Caco-2 (cell line): Measurements from ENCODE around the gene AMBRA1. TPM values are rescaled to one million over a fixed set of nuclear protein-coding genes. Genes with fewer than 3 reads are reported as not detected.
A peak's percentile ranks its signal among the peaks of the same experiment; 100 is the strongest.

Source experiments
- BruUV-seq: library from RNA; stranded (reverse); fragments of 400-500 nt; replicated peaks from 2 replicates; lab custom pipeline; 2021; lab: Mats Ljungman, UMichigan
- CTCF ChIA-PET: fragments of 300-600 bp; sonication (Branson Sonifier 250); formaldehyde crosslinking; loops from one replicate; lab custom pipeline; 2022; ENCODE audit warnings: antibody characterized with exemption; lab: Charles Lee
- POLR2A ChIA-PET: fragments of 300-600 bp; sonication (Branson Sonifier 250); formaldehyde crosslinking; loops from one replicate; lab custom pipeline; 2022; ENCODE audit warnings: antibody characterized with exemption; lab: Charles Lee
- DNase-seq, 2 experiments: peaks; one replicate each; pipeline versions ENCODE4 v3.0.0 to v3.0.0-alpha.2; 2020 to 2022
- H3K27me3 ChIP-seq: replicated peaks from 2 replicates; pipeline ENCODE4 v1.6.0; 2011; ENCODE audit warnings: low read length; ENCODE audit not compliant: control insufficient read depth, insufficient read depth
- H3K36me3 ChIP-seq: 2 replicates; pipeline ENCODE4 v1.5.1; 2011; ENCODE audit warnings: low read length; ENCODE audit not compliant: control insufficient read depth, insufficient read depth
- H3K4me1 ChIP-seq: fragments of 250-450 bp; sonication (Bioruptor Pico); 2 replicates; pipeline ENCODE4 v1.5.1; 2020; ENCODE audit warnings: mild to moderate bottlenecking
- H3K4me3 ChIP-seq: 2 replicates; pipeline ENCODE4 v1.5.1; 2011; ENCODE audit warnings: low read depth, mild to moderate bottlenecking, control low read depth, low read length
- H3K9me3 ChIP-seq: fragments of 250-450 bp; sonication (Bioruptor Pico); 2 replicates; pipeline ENCODE4 v1.5.1; 2020; ENCODE audit warnings: mild to moderate bottlenecking, moderate library complexity
- H3K27ac Mint-ChIP-seq: one replicate; pipeline ENCODE4 v1.8.0; 2022; ENCODE audit warnings: mixed read lengths; ENCODE audit not compliant: unreplicated experiment
- H3K27me3 Mint-ChIP-seq: one replicate; pipeline ENCODE4 v1.8.0; 2022; ENCODE audit warnings: mixed read lengths; ENCODE audit not compliant: insufficient read depth, unreplicated experiment
- H3K36me3 Mint-ChIP-seq: one replicate; pipeline ENCODE4 v1.8.0; 2022; ENCODE audit warnings: mild to moderate bottlenecking, mixed read lengths; ENCODE audit not compliant: insufficient read depth, unreplicated experiment
- H3K4me1 Mint-ChIP-seq: one replicate; pipeline ENCODE4 v1.8.0; 2022; ENCODE audit warnings: low read depth, mixed read lengths; ENCODE audit not compliant: unreplicated experiment
- H3K4me3 Mint-ChIP-seq: one replicate; pipeline ENCODE4 v1.8.0; 2022; ENCODE audit warnings: mild to moderate bottlenecking, moderate library complexity, mixed read lengths; ENCODE audit not compliant: unreplicated experiment
- H3K9me3 Mint-ChIP-seq: one replicate; pipeline ENCODE4 v1.8.0; 2022; ENCODE audit warnings: mixed read lengths; ENCODE audit not compliant: unreplicated experiment
- intact Hi-C: fragments of 100-400 bp; cut with micrococcal nuclease; formaldehyde crosslinking; loops from one replicate; pipeline ENCODE4 v1.10.0; 2022; ENCODE audit not compliant: unreplicated experiment
- total RNA-seq: library from RNA; stranded (reverse); gene quantifications from 2 replicates; pipeline ENCODE4 v1.2.3, GENCODE V29; 2022
- TF ChIP-seq, protein P1 (sequence below), 2 experiments: fragments of 200-600 bp in 1 of 2; IDR thresholded peaks; 1 replicate in 1 of 2; 2 replicates in 1 of 2; pipeline versions ENCODE4 v1.5.1 to v1.8.0; 2011 to 2022; ENCODE audit warnings: antibody characterized with exemption in 1 of 2, control low read depth in 1 of 2, inconsistent platforms in 1 of 2, low read depth in 1 of 2, low read length in 1 of 2, mild to moderate bottlenecking in 1 of 2, moderate library complexity in 1 of 2; ENCODE audit not compliant: insufficient read depth in 1 of 2, severe bottlenecking in 1 of 2, unreplicated experiment in 1 of 2

AMBRA1 gene
- total RNA-seq, 1 experiment from 2014 or later: 48.1 TPM

DNA sequence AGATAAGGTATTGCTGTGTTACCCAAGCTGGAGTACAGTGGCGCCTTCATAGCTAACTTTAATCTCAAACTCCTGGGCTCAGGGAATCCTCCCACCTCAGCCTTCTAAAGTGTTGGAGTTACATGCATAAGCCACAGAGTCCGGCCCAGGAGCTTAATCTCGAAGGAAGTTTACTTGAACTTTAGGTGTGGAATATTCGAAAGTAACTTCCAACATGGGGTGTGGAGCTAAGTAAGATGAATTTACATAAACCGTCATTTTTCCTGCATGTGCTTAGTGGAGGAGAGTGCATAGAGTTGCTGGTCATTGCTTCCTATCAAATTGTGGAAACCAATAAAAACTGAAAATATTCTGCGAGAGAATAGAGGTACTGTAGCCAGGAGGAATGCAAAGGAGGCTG lies 25.0 kb upstream of the AMBRA1 start:
- CTCF ChIA-PET: interaction anchor here (0.7 to 1.9 kb wide), 4 partner anchors 64 to 129 kb away, joined by 3 to 9 read pairs (median 4); no protein-coding TSS in a partner anchor

GRCh38 chr11:46617972-46618314 lies 24.1 kb upstream of the AMBRA1 start:
- peaks cover 11% of the 10 kb centered on the region for H3K4me1 ChIP-seq
- CTCF ChIA-PET: interaction anchor here (0.6 to 1.9 kb wide), 6 partner anchors 51 to 128 kb away, joined by 3 to 9 read pairs (median 4); no protein-coding TSS in a partner anchor
- no peaks in the 10 kb centered on the region for H3K27me3 ChIP-seq
- TF ChIP-seq, protein P1, sequence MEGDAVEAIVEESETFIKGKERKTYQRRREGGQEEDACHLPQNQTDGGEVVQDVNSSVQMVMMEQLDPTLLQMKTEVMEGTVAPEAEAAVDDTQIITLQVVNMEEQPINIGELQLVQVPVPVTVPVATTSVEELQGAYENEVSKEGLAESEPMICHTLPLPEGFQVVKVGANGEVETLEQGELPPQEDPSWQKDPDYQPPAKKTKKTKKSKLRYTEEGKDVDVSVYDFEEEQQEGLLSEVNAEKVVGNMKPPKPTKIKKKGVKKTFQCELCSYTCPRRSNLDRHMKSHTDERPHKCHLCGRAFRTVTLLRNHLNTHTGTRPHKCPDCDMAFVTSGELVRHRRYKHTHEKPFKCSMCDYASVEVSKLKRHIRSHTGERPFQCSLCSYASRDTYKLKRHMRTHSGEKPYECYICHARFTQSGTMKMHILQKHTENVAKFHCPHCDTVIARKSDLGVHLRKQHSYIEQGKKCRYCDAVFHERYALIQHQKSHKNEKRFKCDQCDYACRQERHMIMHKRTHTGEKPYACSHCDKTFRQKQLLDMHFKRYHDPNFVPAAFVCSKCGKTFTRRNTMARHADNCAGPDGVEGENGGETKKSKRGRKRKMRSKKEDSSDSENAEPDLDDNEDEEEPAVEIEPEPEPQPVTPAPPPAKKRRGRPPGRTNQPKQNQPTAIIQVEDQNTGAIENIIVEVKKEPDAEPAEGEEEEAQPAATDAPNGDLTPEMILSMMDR (IDR thresholded peaks at IDR 0.05; ENCODE audit: insufficient read depth in 1 of 2, low read depth in 1 of 2, low read length in 1 of 2, severe bottlenecking in 1 of 2, unreplicated experiment in 1 of 2): no peak
- peak overlapping the region; percentile 96 for H3K4me3 ChIP-seq
- no peak for DNase-seq
- no TSS peak for BruUV-seq
- Mint-ChIP-seq H3K36me3 (peaks cover 24% of the 10 kb centered on the region), H3K4me3 (peak overlapping the region; percentile 90), H3K9me3 (no peaks in the 10 kb centered on the region), H3K4me1 (peaks cover 18% of the 10 kb centered on the region), H3K27ac (peak overlapping the region; percentile 97), H3K27me3 (no peaks in the 10 kb centered on the region)
- POLR2A ChIA-PET: interaction anchor here (1.7 to 3.3 kb wide), 2 partner anchors 24 to 62 kb away, joined by 5 to 22 read pairs; partner anchors contain the start of gene AMBRA1
- H3K9me3 ChIP-seq: no peaks in the 10 kb centered on the region
- H3K36me3 ChIP-seq: no peaks in the 10 kb centered on the region
- intact Hi-C loops: loop anchor here (1.0 to 2.0 kb wide), 4 partner anchors 24 to 225 kb away; partner anchors contain the start of gene AMBRA1

More for the DNA sequence above, 25.0 kb upstream of the AMBRA1 start:
- Mint-ChIP-seq H3K27me3 (no peaks in the 10 kb centered on the region), H3K36me3 (peaks cover 26% of the 10 kb centered on the region), H3K27ac (peak overlapping the region; percentile 97), H3K4me3 (peak overlapping the region; percentile 90), H3K4me1 (peaks cover 18% of the 10 kb centered on the region), H3K9me3 (no peaks in the 10 kb centered on the region)
- POLR2A ChIA-PET: interaction anchor here (0.6 to 3.3 kb wide), 3 partner anchors 25 to 63 kb away, joined by 3 to 22 read pairs (median 5); partner anchors contain the start of gene AMBRA1
- intact Hi-C loops: no loop called here
- BruUV-seq: no TSS peak
- Histone ChIP-seq H3K27me3 (no peaks in the 10 kb centered on the region), H3K4me3 (peak overlapping the region; percentile 96), H3K36me3 (no peaks in the 10 kb centered on the region), H3K9me3 (no peaks in the 10 kb centered on the region), H3K4me1 (peaks cover 11% of the 10 kb centered on the region)
- no peak for DNase-seq
- TF ChIP-seq, protein P1 (IDR thresholded peaks at IDR 0.05; ENCODE audit: insufficient read depth in 1 of 2, low read depth in 1 of 2, low read length in 1 of 2, severe bottlenecking in 1 of 2, unreplicated experiment in 1 of 2): no peak

- Histone ChIP-seq H3K4me1 (peaks cover 11% of the 10 kb centered on the region), H3K27me3 (no peaks in the 10 kb centered on the region), H3K36me3 (no peaks in the 10 kb centered on the region), H3K9me3 (no peaks in the 10 kb centered on the region), H3K4me3 (peak within 1 kb of the TSS; percentile 96)
- TF ChIP-seq, protein P1 (IDR thresholded peaks at IDR 0.05; ENCODE audit: insufficient read depth in 1 of 2, low read depth in 1 of 2, low read length in 1 of 2, severe bottlenecking in 1 of 2, unreplicated experiment in 1 of 2): peak; percentile 82 to 94
- no peaks in the 10 kb centered on the region for H3K9me3 Mint-ChIP-seq
- ChIA-PET POLR2A (interaction anchor here (0.7 to 3.3 kb wide), 3 partner anchors 23 to 62 kb away, joined by 5 to 22 read pairs (median 6); partner anchors contain the start of gene AMBRA1), CTCF (interaction anchor here (1.0 to 1.9 kb wide), 2 partner anchors 63 to 127 kb away, joined by 4 to 9 read pairs; no protein-coding TSS in a partner anchor)
- peak; percentile 92 to 96 for DNase-seq
- H3K27me3 Mint-ChIP-seq: no peaks in the 10 kb centered on the region
- H3K4me3 Mint-ChIP-seq: peak within 1 kb of the TSS; percentile 90
- peaks cover 18% of the 10 kb centered on the region for H3K4me1 Mint-ChIP-seq
- intact Hi-C loops: loop anchor here (1.0 to 2.0 kb wide), 4 partner anchors 23 to 225 kb away; partner anchors contain the start of gene AMBRA1
- peak within 1 kb of the TSS; percentile 97 for H3K27ac Mint-ChIP-seq
- BruUV-seq: TSS peak; percentile 65
- peaks cover 18% of the 10 kb centered on the region for H3K36me3 Mint-ChIP-seq
These were observed 23.5 kb upstream of the AMBRA1 start, which contains the start of the genes ATG13 and HARBI1 for GRCh38 chr11:46617134-46617971. TSS of gene ATG13 (plus strand) at chr11:46617553. CDS start at chr11:46644292, 26,739 bp downstream. TSS of gene HARBI1 (minus strand) at chr11:46617227. CDS start at chr11:46616237, 990 bp downstream.
